HFF-Myc (cell line): Measurements from ENCODE around the gene FAM209B.
"Not testable (repeated sequence)": the region's sequence is repeated elsewhere in the genome, so short reads cannot be mapped to it uniquely, and the experiment has no call there.

Experiments
- DNase-seq: peaks from one replicate; pipeline ENCODE4 v3.0.0-alpha.2; 2011; ENCODE audit warnings: low read depth; ENCODE audit errors: extremely low read depth
- H3K4me3 ChIP-seq: replicated peaks from 2 replicates; pipeline ENCODE4 v1.5.1; 2011; ENCODE audit warnings: low read depth, mild to moderate bottlenecking, control low read depth, low read length
- CTCF ChIP-seq: IDR thresholded peaks from 2 replicates; pipeline ENCODE4 v1.5.1; 2012; ENCODE audit warnings: mild to moderate bottlenecking, low read depth, low read length, control low read depth; ENCODE audit errors: missing control alignments

FAM209B gene

GRCh38 chr20:56518721-56519398, 14.2 kb upstream of the FAM209B start:
- H3K4me3 ChIP-seq, result no peak overlapping the region
- TF ChIP-seq CTCF, result no peak
- DNase-seq, result no peak

DNA sequence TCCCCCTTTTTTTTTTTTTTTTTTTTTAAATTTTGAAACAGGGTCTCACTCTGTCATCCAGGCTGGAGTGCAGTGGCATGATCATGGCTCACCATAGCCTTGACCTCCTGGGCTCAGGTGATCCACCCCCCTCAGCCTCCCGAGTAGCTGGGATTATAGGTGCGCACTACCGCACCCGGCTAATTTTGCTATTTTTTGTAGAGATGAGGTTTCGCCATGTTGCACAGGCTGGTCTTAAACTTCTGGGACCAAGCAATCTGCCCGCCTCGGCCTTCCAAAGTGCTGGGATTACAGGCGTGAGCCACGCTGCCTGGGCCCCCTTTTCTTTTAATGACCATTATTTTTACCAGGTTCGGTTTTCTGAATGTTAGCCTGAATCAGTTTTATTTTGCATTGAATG, 13.5 kb upstream of the FAM209B start:
- DNase-seq, result no peak
- no peak overlapping the region for H3K4me3 ChIP-seq
- no peak for TF ChIP-seq CTCF

DNA sequence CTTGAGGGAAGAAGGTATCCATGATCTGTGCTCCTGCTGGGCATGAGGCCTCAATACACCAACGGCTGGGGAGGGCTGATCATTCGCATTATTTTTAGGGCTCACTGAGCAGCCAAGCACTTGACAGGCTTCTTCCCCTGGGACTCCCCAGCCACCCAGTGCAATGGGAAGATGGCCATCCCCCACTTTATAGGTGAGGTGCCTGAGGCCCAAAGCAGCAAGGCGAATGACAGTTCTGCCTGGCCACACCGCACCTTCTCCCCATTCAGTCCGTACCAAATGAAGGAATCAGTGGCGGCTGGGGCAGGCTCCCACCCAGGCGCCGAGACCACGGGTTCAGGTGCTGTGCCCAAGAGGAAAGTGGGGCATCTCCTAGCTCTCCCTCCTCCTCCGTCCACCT, 12.9 kb upstream of the FAM209B start:
- H3K4me3 ChIP-seq, result no peak overlapping the region
- no peak for TF ChIP-seq CTCF
- no peak for DNase-seq

GRCh38 chr20:56520746-56521354, 12.2 kb upstream of the FAM209B start:
- H3K4me3 ChIP-seq, DNase-seq: not testable (repeated sequence)

GRCh38 chr20:56522311-56522710, 10.7 kb upstream of the FAM209B start:
- TF ChIP-seq CTCF, result no peak
- H3K4me3 ChIP-seq, result no peak overlapping the region
- DNase-seq, result no peak

DNA sequence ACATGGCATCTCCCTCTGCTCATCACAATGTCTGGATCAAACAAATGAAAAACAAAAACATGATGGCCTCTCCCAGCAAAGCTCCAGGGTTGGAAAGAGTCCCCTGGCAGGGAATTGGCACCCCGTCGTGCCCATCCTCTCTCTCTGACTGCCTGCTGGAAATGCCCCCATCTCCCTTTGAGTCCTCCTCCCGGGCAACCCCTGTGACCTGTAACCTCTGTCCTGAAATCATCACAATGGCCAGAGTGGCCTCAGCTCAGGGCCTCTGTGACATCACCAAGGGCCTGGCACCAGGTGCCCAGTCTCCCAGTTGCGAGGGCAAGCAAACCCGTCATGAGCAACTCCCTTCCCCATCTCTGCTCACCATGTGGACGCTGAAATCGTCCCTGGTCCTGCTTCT, 8.6 kb upstream of the FAM209B start, which contains the start of gene FAM209A:
Gene FAM209A, plus strand, starts transcription at position 301 of the 400 bp plus-strand sequence. Its CDS starts 65 bp downstream, at position 366.
- H3K4me3 ChIP-seq, DNase-seq: not testable (repeated sequence)

- DNase-seq, result no peak
- no peak overlapping the region for H3K4me3 ChIP-seq
- TF ChIP-seq CTCF, result no peak
Observed at GRCh38 chr20:56527521-56527920, 5.5 kb upstream of the FAM209B start.

GRCh38 chr20:56537997-56538396, 5.0 kb downstream of the FAM209B start:
- no peak overlapping the region for H3K4me3 ChIP-seq
- no peak for TF ChIP-seq CTCF
- no peak for DNase-seq
